Amygdala (tissue), 56 donors: ENCODE results near the gene CFAP77.

ENCODE experiments used
- DNase-seq, 56 donors: peaks; one replicate each; lab custom pipeline; 2025; lab: John Stamatoyannopoulos, UW

CFAP77 gene

DNA sequence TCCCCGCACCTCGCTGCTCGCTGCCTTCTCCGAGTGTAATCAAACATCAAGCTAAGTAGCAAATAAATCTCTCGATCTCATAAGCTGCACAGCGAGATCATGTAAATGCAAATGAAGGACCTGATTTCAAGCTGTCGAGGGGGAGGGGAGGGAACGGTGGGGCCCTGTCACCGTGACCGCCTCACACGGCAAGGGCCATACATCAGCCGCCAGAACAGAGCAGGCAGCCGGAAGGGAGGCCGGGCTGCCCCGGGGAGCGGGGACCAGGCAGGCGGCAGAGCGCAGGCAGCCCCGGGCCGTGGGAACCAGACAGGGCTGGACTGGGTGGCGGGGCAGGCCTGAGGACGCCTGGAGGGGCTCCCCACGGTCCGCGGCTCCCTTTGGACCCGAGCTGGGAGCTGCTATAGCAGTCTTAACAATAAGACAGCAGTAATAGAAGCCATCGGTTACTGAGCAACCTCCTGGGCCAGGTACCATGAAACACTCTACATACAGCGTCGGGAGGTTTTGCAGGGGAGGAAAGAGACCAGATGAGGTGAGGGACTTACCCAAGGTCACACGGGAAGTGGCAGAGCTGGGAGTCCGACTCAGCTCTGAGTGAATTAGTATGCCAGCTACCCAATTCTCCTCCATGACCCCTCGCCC, 76.8 kb downstream of the CFAP77 start:
- no peak for DNase-seq

DNA sequence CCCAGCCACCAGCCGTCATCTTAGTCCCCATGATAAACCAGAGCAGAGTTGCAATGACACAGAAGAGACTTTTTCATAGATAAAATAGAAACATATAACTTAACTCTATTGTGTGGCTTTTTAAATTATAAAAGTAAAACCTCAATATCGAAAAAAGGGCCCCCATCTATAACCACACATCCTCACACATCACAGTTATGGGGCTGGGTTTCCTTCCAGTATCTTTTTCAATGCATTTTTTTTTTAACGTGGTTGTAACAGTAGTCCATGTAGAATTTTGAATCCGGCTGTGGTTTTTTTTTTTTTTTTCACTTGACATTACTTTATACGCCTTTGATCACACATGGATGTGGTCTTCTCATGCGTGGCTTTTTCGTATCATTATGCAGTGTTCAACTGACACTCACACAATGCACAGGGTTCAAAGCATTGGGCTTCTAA, 77.4 kb downstream of the CFAP77 start:
- DNase-seq: no peak

DNA sequence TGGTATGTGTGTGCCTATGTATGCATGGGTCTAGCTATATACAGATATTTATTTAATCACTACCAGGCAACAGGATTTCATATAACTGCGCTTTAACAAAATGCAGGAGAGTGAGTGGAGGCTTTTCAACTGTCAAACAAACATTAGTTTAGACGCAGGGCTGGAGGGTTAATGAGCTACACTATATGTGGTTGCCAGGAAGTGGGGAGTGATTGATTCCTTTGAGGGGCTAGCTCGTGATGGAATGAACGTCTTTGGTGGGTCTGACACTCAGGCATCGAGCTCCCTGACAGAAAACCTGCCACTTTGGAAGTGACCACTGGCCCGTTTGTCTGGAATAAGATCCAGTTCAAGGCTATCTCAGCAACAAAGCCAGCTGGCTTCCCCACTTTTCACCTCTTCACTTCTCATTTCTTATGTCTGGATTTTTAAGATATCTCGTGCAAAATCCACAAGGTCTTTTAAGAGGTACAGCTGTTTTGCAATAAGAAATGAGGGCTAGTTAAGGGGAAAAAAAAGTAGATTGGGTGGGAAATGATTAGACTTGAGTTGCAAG, 78.0 kb downstream of the CFAP77 start:
- no peak for DNase-seq

DNA sequence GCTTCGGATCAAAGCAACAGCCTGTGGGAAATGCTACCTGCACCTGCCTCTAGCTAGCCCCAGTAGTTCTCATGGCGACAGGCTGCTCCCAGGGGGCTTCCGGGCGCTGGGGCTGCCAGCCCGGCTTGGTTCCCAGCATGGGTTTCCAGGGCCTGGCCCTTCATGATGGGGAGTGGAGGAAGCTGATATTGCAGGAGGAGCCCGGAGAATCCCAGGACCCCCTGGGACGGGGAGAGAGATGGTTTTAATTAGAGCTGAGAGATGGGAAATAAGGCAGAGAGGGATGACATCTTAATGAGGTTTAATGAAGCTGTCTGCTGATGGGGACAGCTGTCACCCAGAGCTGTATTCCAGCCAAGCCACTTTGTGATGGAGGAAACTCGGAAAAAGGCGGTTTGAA, 78.6 kb downstream of the CFAP77 start:
- no peak for DNase-seq

DNA sequence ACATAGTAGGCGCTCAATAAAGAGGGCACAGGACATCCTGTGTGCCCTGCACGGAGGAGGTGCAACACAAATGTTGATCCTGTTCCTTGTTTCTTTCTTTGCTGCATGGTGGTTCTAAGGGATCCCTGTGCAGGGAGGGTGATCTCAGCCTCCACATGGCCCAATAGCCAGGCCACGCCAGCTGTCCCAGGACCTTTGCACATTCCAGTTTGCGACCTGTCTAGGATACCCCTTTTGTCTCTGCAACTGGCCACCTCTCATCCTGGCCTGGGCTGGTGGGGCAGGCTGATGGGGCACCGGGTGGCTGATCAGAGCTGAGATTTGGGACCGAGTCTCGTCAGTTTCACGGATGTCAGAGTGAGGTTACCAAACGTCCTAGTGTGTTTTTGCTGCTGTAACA, 79.5 kb downstream of the CFAP77 start:
- no peak for DNase-seq

DNA sequence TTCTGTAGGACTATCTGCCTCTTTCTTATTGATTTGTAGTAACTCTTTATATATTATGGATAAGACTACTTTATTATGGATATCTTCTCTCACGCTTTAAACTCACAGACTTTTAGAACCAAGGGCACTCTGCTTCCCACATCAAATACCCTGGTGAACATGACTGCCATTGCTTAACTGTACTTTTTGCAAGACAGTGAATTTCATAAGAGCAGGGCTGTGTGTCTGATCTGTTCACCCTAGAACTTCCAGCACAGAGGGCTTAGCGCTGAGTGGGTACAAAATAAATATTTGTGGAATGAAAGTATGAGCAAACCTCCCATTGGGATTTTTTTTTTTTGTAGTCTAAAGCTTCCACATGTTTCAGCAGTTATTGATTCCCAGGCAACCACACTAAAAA, 84.8 kb downstream of the CFAP77 start:
- DNase-seq: no peak

DNA sequence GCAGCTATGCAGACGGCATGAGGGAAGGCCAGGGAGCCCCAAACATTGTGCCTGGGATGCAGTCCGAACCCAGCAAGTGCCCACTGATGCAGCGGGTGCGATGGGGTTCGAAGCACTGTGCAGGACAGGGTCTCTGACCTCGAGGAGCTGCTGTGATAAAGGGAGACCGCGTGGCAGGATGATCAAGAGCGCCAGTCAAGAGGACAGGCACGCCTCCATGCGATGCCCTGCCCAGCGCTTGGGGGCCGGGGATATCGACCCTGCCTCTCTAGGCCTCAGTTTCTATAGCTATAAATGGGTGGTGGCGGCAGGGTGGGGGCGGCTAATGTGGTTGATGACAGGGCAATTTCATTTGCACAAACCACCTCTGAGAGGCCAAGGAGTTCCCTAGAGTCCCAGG, 87.7 kb downstream of the CFAP77 start:
- no peak for DNase-seq

DNA sequence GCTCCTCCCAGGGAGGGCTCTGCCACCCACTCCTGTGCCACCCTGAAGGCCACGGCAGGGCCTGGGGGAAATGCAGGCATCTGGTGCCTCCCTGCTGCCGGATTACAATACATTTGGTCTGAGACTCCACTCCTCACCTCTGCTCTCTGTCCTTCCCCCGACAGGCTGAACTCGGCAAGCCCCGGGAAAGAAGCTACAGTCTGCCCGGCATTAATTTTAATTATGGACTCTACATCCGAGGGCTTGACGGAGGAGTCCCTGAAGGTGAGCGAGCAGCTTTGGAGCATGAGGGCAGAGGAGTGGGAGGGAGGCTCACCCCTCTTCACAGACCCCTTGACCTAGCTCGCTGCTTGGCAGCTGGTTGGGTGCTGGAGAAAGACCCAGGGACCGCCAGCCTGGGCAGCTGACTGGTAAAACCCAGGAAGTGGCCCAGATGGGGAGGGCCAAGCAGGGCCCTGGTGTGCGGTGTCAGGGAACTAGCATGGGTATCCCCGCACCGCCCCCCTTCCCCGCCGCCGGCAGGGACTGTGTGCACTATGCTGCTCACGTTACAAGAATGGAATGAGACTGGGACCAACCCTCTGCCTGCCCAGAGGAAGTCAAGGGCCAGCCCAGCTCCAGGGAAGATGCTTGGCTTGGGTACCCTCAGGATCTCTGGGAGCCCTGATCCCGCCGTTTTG, 88.7 kb downstream of the CFAP77 start:
- DNase-seq: no peak

DNA sequence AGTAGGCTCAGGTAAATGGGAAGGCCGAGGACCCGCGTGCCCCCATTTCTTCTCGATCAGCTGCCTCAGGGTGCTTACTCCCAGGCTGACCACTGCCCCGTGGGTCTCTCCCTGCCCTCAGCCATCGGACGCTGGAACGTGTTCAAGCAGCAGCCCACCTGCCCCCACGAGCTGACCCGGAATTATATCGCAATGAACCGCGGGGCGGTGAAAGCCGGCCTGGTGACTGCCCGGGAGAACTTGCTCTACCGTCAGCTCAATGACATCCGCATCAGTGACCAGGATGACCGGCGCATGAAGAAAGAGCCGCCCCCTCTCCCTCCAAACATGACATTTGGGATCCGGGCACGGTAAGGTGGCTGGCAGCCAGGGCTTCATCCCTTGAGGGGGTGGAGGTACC, 89.2 kb downstream of the CFAP77 start:
- DNase-seq: no peak

DNA sequence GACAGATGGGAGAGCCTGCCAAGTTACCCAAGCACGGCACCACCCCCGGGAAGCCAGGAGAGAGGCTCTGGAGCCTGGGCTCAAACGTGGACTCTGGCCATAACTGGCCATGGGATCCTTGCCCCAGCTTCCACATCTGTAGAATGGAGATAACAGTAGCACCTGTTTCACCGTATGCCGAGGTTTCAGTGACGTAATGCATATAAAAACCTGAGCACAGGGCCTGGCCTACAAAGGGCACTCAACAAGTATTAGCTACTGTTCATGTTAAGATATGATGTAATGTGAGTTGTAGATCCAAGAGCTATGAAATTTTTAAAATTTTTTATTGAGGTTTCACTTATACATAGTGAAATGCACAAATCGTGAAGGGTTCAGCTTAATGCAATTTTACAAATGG, 90.2 kb downstream of the CFAP77 start:
- no peak for DNase-seq

DNA sequence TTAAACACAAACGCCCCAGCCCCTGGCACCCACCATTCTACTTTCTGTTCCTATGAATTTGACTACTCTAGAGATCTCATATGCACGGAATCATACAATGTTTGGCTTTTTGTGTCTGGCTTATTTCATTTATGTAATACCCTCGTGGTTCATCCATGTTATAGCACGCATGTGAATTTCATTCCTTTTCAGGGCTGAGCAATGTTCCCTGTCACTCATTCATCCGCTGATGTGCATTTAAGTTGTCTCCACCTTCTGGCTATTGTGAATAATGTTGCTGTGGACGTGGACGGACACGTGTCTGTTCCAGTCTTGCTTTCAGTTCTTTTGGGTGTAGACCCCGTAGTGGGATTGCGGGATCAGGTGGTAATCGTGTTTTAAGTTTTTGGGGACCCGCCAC, 92.5 kb downstream of the CFAP77 start:
- no peak for DNase-seq

DNA sequence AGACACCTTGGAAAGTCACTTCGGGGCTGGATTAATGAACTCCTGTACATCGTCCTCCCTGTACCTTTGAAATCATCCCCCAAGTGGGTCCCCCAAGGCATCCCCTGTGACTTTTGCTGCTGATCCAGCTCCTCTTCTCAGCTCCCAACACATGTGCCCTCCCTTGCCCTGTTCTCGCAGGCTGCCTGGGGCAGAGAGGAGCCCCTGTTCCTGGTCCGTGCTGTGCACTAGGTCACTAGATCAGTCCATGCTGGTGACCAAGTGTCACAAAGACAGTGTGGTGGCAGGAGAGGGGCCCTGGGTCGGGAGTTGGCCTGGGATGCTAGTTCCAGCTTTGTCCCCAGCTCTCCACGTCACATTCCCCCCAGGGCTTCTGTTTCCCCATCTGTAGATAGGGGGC, 93.1 kb downstream of the CFAP77 start:
- no peak for DNase-seq

DNA sequence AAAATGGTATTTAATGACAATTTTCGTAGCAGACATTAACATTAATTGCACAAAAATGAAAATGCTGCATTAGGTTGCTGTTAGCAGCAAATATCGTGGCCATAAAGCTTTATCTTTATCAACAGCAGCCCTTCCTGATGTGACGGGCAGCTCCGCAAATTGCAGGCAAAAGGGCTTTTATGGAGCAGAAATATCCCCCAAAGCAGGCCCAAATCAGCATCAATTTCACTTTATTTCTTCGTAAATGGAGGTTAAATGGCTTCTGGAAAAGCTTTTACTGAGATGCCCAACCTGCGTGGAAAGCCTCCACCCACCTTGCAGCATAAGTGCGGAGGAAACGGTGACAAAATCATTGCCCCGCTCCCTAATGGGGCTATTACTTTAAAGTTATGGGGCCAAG, 94.5 kb downstream of the CFAP77 start:
- DNase-seq: no peak

DNA sequence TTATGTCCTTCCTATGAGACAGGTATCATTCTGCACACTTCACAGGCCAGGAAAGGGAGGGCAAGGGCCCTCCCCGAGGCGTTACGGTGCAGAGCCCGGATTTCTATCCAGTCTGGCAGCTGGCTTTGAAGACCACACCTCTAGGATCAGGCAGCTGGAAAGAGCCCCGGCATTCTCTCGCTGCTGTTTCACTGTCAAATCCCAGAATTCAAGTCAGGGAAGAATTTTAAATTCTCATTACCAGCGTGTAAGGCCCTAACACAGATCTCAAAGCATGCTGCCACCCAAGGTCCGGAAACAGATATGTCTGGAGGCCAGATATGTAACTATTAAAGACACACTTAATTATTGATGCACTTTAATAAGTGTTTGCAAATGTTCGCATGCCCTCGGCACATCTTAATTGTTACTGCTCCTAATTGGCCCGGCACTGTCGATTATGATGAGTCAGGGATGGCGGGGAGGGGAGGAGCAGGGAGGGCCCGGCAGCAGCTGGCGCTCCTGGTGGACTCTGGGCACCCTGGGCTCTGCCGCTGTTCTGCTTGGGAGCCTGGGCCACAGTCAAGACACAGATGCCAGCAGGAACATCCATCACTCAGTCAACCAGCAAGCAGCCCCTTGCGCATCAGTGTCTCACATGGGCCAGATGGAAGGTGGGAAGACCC, 96.1 kb downstream of the CFAP77 start:
- no peak for DNase-seq

DNA sequence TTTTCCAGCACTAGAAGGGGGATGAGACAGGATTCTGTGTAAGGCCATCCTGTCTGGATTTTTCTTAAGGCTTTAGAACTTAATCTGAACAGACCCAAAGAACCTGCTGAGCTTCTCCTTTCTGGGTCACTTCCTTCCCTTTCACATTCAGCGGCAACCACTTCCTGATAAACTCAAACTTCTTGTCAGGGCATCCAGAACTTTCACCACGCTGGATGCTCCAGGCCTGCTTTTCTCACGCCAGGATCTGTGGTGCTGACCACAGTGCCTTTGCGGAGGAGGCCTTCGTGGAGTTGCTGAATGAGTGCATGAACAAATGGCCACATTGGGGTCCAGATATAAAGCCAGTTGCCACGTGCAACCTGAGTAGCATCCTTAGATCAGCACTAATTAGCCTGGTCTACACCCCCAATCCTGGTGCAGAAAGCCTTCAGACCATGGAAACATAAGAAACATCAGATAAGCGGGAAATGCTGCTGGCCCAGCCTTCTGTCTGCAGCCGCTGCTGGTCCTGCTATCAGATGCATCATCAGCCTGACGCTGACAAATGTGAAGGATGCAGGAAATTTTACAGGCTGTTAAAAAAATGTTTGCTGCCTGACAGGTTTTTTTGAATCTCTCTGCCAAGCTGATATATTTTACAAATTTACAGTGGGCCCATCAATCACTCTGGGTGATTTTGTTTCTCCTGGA, 97.1 kb downstream of the CFAP77 start:
- DNase-seq: peak in 1 of 56 donors; percentile 0

DNA sequence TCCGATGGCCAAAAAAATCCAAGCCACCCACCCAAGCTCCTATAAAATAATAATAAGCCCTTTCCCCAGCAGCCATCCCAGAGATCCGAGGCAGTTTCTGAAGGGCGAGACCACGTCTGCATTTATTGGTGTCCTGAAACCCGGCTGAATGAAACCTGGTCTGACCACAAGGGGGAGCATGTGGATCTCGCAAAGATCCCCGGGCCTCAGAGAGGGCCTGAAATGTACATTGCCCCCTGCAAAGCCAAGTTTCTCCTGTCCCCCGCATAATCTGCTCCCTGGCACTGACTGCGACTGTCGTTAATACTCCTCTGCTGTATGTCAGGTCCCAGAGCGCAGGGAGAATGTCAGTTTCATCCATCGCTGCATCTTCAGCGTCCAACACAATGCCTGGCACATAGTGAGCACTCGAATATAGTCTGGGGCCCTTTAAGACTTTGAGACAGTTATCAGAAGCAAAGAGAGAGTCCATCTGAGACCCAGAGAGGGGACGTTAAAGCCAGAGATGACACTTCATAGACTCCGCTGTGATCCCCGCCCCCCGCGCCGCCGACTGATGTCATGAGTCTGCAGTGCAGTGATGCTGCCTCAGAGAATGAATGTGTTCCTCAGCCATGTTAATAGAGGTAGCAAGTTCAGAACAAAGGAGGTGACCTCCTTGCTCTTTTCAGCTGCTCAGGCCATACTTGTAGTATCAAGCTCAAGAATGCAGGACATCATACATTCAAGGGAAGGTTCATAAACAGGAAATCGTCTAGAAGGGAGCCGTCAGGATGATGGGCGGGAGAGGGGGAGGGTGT, 97.9 kb downstream of the CFAP77 start:
- peak in 37 of 56 donors; percentile 2 to 76 (median 23) for DNase-seq

DNA sequence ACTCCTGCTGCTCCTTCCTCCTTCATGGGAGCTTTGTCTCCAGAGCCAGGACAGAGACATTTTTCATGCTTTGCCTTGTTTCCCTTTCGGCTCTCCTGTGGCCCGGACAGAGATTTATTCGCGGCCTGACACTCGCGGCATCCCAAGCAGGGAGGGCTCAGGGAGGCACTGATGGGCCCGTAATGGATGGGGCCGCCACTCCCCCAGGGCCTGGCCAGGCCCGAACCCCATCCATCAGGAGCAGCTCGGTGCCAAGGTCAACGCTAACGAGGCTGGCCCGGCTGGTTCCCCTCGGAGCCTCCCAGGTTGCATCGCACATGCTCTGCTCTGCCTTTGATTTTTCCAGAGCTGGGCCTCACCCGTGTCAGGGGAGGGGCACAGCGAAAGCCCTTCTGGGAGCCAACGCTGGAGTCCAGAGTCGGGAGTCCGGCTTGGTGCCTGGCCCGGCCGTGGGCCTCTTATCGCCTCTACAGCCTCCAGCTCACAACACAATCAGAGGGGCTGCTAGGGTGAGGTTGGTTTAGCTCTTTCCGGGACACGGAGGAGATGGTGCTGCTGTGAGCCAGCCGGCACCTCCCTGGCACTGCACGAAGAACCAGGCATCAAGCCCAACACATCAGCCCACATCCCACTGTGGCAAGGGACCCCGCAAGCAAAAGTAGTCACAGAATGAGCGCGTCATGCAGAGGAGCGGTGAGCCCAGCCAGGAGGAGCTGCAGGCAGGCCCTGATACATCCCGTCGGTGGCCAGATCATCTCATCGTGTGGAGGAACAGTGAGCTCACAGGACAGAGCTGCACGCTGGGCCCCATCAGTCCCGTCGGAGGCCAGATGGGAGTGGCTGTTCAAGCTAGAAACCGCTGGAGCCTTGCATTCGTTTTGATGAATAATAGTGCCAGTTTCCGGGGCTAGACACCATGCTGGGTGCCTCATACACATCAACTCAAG, 100.2 kb downstream of the CFAP77 start:
- no peak for DNase-seq

DNA sequence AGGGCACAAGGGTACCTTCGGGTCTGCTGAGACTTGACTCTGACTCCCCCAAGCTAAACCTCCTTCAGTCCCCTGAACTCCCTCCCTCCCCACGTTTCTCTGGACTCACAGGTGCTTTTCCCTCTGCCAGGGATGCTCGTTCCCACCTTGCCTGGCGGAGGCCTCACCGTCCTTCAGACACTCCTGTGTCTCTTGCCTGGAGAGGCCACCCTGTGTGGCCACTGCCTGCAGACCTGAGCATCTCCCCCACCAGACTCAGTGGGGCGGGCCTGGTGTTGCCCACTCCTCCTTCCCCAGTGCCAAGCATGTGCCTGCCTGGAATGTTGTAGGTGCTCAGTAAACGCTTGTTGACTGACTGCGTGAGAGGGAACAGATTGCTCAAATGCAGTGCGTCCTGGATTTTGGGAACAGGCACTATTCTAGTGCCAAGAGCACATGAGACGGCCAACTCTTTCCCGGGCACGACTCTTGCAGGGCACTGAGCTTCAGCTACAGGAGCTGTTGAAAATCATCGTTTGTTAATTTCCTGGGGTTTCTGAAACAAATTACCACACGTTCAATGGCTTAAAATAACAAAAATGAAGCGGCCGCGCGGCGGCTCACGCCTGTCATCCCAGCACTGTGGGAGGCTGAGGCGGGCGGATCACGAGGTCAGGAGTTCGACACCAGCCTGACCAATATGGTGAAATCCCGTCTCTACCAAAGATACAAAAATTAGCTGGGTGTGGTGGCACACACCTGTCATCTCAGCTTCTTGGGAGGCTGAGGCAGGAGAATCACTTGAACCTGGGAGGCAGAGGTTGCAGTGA, 101.4 kb downstream of the CFAP77 start:
- no peak for DNase-seq
